ENCODE results near the gene SHISAL1. TPM values are rescaled to one million over a fixed set of nuclear protein-coding genes. Genes with fewer than 3 reads are reported as not detected.
A peak's percentile ranks its signal among the peaks of the same experiment; 100 is the strongest.
"Not testable (repeated sequence)": the region's sequence is repeated elsewhere in the genome, so short reads cannot be mapped to it uniquely, and the experiment has no call there.

The SHISAL1 gene
- total RNA-seq, 2 experiments from 2014 or later: not detected

- POLR2A ChIA-PET: interaction anchor here (0.7 to 1.4 kb wide), 4 partner anchors 13 to 148 kb away, joined by 3 to 4 read pairs (median 3); no protein-coding TSS in a partner anchor
- no peaks in the 10 kb centered on the region for H3K36me3 Mint-ChIP-seq
- H3K27ac Mint-ChIP-seq: no peak overlapping the region
- no peaks in the 10 kb centered on the region for H3K9me3 Mint-ChIP-seq
- peak; percentile 54 for DNase-seq
- peaks cover 26% of the 10 kb centered on the region for H3K4me1 Mint-ChIP-seq
- H3K4me3 Mint-ChIP-seq: peak overlapping the region; percentile 39
- H3K27me3 Mint-ChIP-seq: peaks cover 72% of the 10 kb centered on the region
- ATAC-seq (ENCODE audit: low read depth): peak; percentile 53
These were observed 16.5 kb upstream of the SHISAL1 start for GRCh38 chr22:44329179-44329796.

GRCh38 chr22:44328762-44329161 is 16.0 kb upstream of the SHISAL1 start:
- Mint-ChIP-seq H3K4me1 (peaks cover 26% of the 10 kb centered on the region), H3K27ac (no peak overlapping the region), H3K27me3 (peaks cover 76% of the 10 kb centered on the region), H3K4me3 (no peak overlapping the region), H3K9me3 (no peaks in the 10 kb centered on the region), H3K36me3 (no peaks in the 10 kb centered on the region)
- DNase-seq: no peak
- POLR2A ChIA-PET: interaction anchor here (1.3 to 1.4 kb wide), 2 partner anchors 12 to 147 kb away, joined by 3 to 4 read pairs; no protein-coding TSS in a partner anchor
- ATAC-seq (ENCODE audit: low read depth): no peak

- POLR2A ChIA-PET: interaction anchor here (1.3 to 1.4 kb wide), 2 partner anchors 12 to 147 kb away, joined by 3 to 4 read pairs; no protein-coding TSS in a partner anchor
- Mint-ChIP-seq H3K27me3 (peaks cover 77% of the 10 kb centered on the region), H3K27ac (no peak overlapping the region)
These were observed 15.6 kb upstream of the SHISAL1 start for GRCh38 chr22:44328326-44328725.

GRCh38 chr22:44326491-44326885 is 13.7 kb upstream of the SHISAL1 start:
- no peak for ATAC-seq (ENCODE audit: low read depth)
- POLR2A ChIA-PET: no interaction called here
- Mint-ChIP-seq H3K4me3 (peak overlapping the region; percentile 82), H3K9me3 (peaks cover 2% of the 10 kb centered on the region), H3K27ac (no peak overlapping the region), H3K36me3 (no peaks in the 10 kb centered on the region), H3K27me3 (peaks cover 69% of the 10 kb centered on the region), H3K4me1 (peaks cover 20% of the 10 kb centered on the region)
- no peak for DNase-seq

More at GRCh38 chr22:44328326-44328725, 15.6 kb upstream of the SHISAL1 start:
- DNase-seq: no peak
- peaks cover 26% of the 10 kb centered on the region for H3K4me1 Mint-ChIP-seq
- H3K36me3 Mint-ChIP-seq: no peaks in the 10 kb centered on the region
- ATAC-seq (ENCODE audit: low read depth): no peak
- peaks cover 2% of the 10 kb centered on the region for H3K9me3 Mint-ChIP-seq
- no peak overlapping the region for H3K4me3 Mint-ChIP-seq

GRCh38 chr22:44325718-44326490 is 13.2 kb upstream of the SHISAL1 start:
- Mint-ChIP-seq H3K9me3 (peaks cover 2% of the 10 kb centered on the region), H3K36me3 (no peaks in the 10 kb centered on the region), H3K27me3 (peaks cover 69% of the 10 kb centered on the region), H3K4me3 (peak overlapping the region; percentile 82), H3K27ac (no peak overlapping the region), H3K4me1 (peaks cover 20% of the 10 kb centered on the region)
- ATAC-seq (ENCODE audit: low read depth) (no peak), DNase-seq (no peak)
- POLR2A ChIA-PET: no interaction called here

- H3K36me3 Mint-ChIP-seq; DNase-seq; H3K4me1 Mint-ChIP-seq; POLR2A ChIA-PET; ATAC-seq (ENCODE audit: low read depth); H3K9me3 Mint-ChIP-seq; H3K27ac Mint-ChIP-seq; H3K4me3 Mint-ChIP-seq: not testable (repeated sequence)
- H3K27me3 Mint-ChIP-seq: peaks cover 48% of the 10 kb centered on the region
These were observed 10.5 kb upstream of the SHISAL1 start for GRCh38 chr22:44323140-44323790.

GRCh38 chr22:44319685-44320084 is 6.9 kb upstream of the SHISAL1 start:
- H3K36me3 Mint-ChIP-seq: no peaks in the 10 kb centered on the region
- ATAC-seq (ENCODE audit: low read depth) (no peak), DNase-seq (no peak)
- H3K27ac Mint-ChIP-seq: no peak overlapping the region
- no peak overlapping the region for H3K4me3 Mint-ChIP-seq
- peaks cover 18% of the 10 kb centered on the region for H3K27me3 Mint-ChIP-seq
- H3K4me1 Mint-ChIP-seq: peaks cover 8% of the 10 kb centered on the region
- POLR2A ChIA-PET: no interaction called here
- peaks cover 2% of the 10 kb centered on the region for H3K9me3 Mint-ChIP-seq

GRCh38 chr22:44318751-44319150 is 6.0 kb upstream of the SHISAL1 start:
- H3K4me3 Mint-ChIP-seq: no peak overlapping the region
- peaks cover 16% of the 10 kb centered on the region for H3K4me1 Mint-ChIP-seq
- H3K36me3 Mint-ChIP-seq: no peaks in the 10 kb centered on the region
- H3K27me3 Mint-ChIP-seq: peaks cover 12% of the 10 kb centered on the region
- no peak for ATAC-seq (ENCODE audit: low read depth)
- DNase-seq: no peak
- H3K9me3 Mint-ChIP-seq: peaks cover 2% of the 10 kb centered on the region
- H3K27ac Mint-ChIP-seq: no peak overlapping the region
- POLR2A ChIA-PET: no interaction called here

GRCh38 chr22:44317886-44318637 is 5.3 kb upstream of the SHISAL1 start:
- Mint-ChIP-seq H3K27ac (no peak overlapping the region), H3K4me1 (peaks cover 18% of the 10 kb centered on the region), H3K9me3 (no peaks in the 10 kb centered on the region), H3K4me3 (no peak overlapping the region), H3K36me3 (no peaks in the 10 kb centered on the region), H3K27me3 (peaks cover 7% of the 10 kb centered on the region)
- DNase-seq: no peak
- POLR2A ChIA-PET: no interaction called here
- no peak for ATAC-seq (ENCODE audit: low read depth)

GRCh38 chr22:44317123-44317444 is 4.3 kb upstream of the SHISAL1 start:
- DNase-seq (no peak), ATAC-seq (ENCODE audit: low read depth) (no peak)
- POLR2A ChIA-PET: interaction anchor here (1.5 kb wide), 1 partner anchor 12 kb away, joined by 4 read pairs; no protein-coding TSS in a partner anchor
- Mint-ChIP-seq H3K36me3 (no peaks in the 10 kb centered on the region), H3K27me3 (peaks cover 2% of the 10 kb centered on the region), H3K27ac (no peak overlapping the region), H3K4me1 (peaks cover 18% of the 10 kb centered on the region), H3K4me3 (no peak overlapping the region), H3K9me3 (no peaks in the 10 kb centered on the region)

GRCh38 chr22:44316393-44317122 is 3.8 kb upstream of the SHISAL1 start:
- Mint-ChIP-seq H3K4me1 (peaks cover 18% of the 10 kb centered on the region), H3K36me3 (no peaks in the 10 kb centered on the region), H3K4me3 (no peak overlapping the region), H3K27me3 (peaks cover 2% of the 10 kb centered on the region), H3K9me3 (no peaks in the 10 kb centered on the region), H3K27ac (no peak overlapping the region)
- POLR2A ChIA-PET: interaction anchor here (1.5 kb wide), 1 partner anchor 13 kb away, joined by 4 read pairs; no protein-coding TSS in a partner anchor
- ATAC-seq (ENCODE audit: low read depth) (no peak), DNase-seq (no peak)

- peak overlapping the region; percentile 79 for H3K27ac Mint-ChIP-seq
- peak; percentile 69 for DNase-seq
- no peaks in the 10 kb centered on the region for H3K9me3 Mint-ChIP-seq
- POLR2A ChIA-PET: no interaction called here
- peak overlapping the region; percentile 65 for H3K4me3 Mint-ChIP-seq
- no peaks in the 10 kb centered on the region for H3K36me3 Mint-ChIP-seq
- ATAC-seq (ENCODE audit: low read depth): peak; percentile 71
- no peaks in the 10 kb centered on the region for H3K27me3 Mint-ChIP-seq
- peaks cover 18% of the 10 kb centered on the region for H3K4me1 Mint-ChIP-seq
These were observed 1.8 kb upstream of the SHISAL1 start for GRCh38 chr22:44314425-44315067.

All from activated naive CD8-positive, alpha-beta T cell treated with anti-CD3 and anti-CD28 coated beads, Interleukin-2, amount 10 ng/mL, durations not matched to agents 7 days and 5 days (primary cell).